ENCODE data around the gene VPS51. TPM values are rescaled to one million over a fixed set of nuclear protein-coding genes. Genes with fewer than 3 reads are reported as not detected.

VPS51 gene
- total and polyA plus RNA-seq, 9 of the 15 experiments (the other 6 are each of a cell fraction or from before 2014, with no cell fraction given) = 1.8 to 143 (median 46.8) TPM

DNA sequence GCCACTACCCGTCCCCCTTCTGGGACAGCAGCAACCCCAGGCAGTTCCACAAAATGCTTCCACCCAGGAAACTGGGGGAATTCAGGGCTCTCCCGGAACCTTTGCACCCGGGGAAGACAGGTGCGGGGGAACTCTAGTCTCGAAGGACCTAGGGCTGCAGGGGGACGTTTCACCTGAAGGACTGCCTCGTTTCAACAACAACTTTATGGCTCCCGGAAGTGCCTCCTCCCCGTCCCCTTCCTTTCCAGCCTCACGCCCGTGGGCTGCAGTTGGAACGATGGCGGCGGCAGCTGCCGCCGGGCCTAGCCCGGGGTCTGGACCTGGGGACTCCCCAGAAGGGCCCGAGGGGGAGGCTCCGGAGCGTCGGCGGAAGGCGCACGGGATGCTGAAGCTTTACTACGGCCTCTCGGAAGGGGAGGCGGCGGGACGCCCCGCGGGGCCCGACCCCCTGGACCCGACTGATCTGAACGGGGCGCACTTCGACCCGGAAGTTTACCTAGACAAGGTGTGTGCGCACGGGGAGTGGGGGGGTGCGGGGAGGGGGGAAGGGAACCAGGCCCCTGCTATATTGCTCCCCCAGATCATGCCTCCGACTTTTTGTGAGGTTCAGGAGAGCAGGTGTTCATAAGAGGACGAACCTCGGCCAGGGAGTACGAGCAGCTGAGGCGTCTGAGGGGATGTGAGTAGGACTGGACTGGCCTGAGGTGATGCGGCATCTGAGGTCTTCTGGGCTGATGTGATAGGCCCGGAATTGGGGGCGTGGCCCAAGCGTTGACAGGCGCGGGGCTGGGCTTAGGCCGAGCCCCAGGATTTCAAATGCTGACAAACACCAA, at the start of gene VPS51 (continued):
- TF ChIP-seq ZBTB1 (CRISPR knock-in tag; IDR thresholded peaks at IDR 0.05; ENCODE audit: borderline replicate concordance, low read depth) (0 out of 2 replicates have a peak, but pooled peaks have one; percentile 26), FOXP4 (CRISPR knock-in tag; IDR thresholded peaks at IDR 0.05; ENCODE audit: borderline replicate concordance) (no peak), ZNF449 (CRISPR knock-in tag; IDR thresholded peaks at IDR 0.05) (no peak), HIVEP1 (CRISPR knock-in tag; IDR thresholded peaks at IDR 0.05) (peak; percentile 72; the same call in 1 of the 2 replicates), CCAR2 (IDR thresholded peaks at IDR 0.05; ENCODE audit: low read depth, low read length) (peak; percentile 89; the same call in 1 of the 2 replicates), PRMT5 (CRISPR knock-in tag; IDR thresholded peaks at IDR 0.05) (no peak), EP400 (IDR thresholded peaks at IDR 0.05) (peak; percentile 92), ELF4 (CRISPR knock-in tag; IDR thresholded peaks at IDR 0.05) (peak; percentile 92), MYC (IDR thresholded peaks at IDR 0.05; ENCODE audit: low read depth, low read length) (peak; percentile 88), MYC (CRISPR knock-in tag; IDR thresholded peaks at IDR 0.05; ENCODE audit: borderline replicate concordance, low read depth) (peak; percentile 72; the same call in 1 of the 2 replicates), E4F1 (CRISPR knock-in tag; IDR thresholded peaks at IDR 0.05; ENCODE audit: borderline replicate concordance) (no peak), ATF6 (CRISPR knock-in tag; IDR thresholded peaks at IDR 0.05) (no peak), CXXC5 (CRISPR knock-in tag; IDR thresholded peaks at IDR 0.05) (peak; percentile 88), ZNF224 (CRISPR knock-in tag; IDR thresholded peaks at IDR 0.05) (no peak)

Data from K562 (cell line).